Measurements from ENCODE around the gene COL27A1.
A peak's percentile ranks its signal among the peaks of the same experiment; 100 is the strongest.

Gene COL27A1

DNA sequence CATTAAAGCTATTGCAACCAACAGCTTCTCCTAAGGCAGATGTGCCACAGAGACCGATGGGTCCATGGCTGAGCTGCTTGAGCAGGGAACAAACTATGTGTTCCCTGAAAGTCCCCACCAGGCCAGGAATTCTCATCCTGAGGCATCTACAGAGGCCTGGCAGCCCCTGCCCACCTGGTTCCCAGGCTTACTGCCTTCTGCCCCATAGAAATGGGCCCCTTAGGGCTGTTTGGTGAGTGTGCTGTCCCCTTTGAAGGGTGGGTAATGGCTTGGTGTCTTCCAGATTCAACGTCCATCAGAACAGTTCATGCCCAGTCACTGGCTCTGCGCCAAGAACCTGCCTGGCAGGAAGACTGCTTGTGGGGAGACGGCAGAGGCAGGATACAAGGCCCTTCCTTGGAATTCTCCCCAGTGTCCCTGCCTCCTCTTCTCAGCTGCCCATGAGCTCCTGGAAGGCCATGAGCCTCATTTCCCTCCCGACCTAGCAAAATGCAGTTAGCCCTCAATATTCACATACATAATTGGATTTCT, 3.8 kb upstream of the COL27A1 start:
- peaks cover 9% of the 10 kb centered on the region for H3K4me1 ChIP-seq (ENCODE audit: control insufficient read depth, insufficient read depth, low read length, unreplicated experiment)
- H3K4me3 ChIP-seq (ENCODE audit: low read depth, low read length), result no peak overlapping the region
- no peak overlapping the region for H2AFZ ChIP-seq (ENCODE audit: low read length, unreplicated experiment)
- no peaks in the 10 kb centered on the region for H3K36me3 ChIP-seq (ENCODE audit: insufficient read depth, low read length)
- H3K79me2 ChIP-seq (ENCODE audit: control insufficient read depth, insufficient read depth, low read length, unreplicated experiment), result no peaks in the 10 kb centered on the region
- H3K27me3 ChIP-seq (ENCODE audit: insufficient read depth, low read length), result peaks cover 35% of the 10 kb centered on the region
- no peak overlapping the region for H3K27ac ChIP-seq (ENCODE audit: low read depth, low read length)

DNA sequence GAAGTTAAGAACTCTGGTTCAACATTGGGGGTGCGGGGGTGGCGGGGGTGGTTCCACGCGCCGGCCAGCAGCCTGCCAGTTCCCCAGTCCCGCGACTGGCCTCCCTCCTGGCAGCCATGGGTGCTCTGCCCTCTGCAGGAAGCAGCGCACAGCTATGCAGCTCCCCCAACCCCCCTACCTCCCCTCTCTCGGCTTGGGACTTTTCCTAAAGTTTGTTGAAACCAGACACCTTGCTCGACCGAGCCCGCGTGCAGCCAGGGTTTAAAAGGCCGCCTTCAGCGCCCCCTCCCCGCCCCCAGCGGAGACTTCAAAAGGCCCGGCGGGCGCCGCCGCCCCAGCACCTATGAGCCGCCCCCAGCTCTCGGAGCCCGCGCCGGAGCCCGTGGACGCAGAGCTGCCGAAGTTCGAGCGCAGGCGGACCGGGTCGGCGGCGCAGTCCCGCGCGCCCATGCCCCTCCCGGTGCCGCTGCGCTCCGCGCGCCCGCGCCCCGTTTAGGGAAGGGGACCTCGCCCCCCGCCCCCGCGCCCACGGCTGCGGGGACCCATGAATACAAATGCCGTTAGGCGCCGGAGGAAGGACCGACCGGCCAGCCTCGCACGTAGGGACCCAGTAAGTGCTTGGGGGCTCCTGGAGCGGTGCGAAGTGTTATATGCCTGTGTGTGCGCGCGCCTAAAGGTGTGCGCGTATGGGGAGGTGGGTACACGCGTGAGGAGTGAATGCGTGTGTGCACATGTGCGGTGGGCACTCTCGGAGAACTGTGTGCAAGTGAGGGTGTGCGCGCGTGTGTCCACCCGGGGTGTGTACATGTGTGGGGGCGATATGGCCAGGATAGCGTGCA, 1.4 kb upstream of the COL27A1 start:
- H3K4me1 ChIP-seq (ENCODE audit: control insufficient read depth, insufficient read depth, low read length, unreplicated experiment), result peaks cover 12% of the 10 kb centered on the region

DNA sequence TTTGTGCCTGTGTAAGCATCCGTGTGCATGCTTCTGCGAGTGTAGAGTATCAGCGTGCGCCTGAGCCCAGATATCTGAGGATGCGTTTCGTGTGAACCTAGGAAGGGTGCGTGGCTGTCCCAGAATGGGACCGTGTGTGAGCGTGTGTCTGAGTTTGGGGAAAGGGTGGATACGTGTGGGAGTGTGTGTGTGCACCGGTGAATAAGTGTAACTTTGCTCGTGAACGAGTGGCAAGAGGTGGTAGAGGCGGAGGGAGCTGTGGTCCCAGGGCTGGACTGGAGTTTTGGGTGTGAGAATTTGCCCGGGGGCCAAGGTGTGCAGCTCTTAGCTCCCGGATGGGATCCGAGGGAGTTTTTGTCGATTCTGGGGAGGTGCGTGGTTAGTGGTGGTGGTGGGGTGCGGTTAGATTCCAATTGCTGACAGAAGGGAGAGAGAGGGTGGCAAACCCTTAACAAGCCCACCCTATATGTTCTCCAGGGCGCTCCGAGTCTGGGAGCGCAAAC, 686 bp upstream of the COL27A1 start:
- H3K4me1 ChIP-seq (ENCODE audit: control insufficient read depth, insufficient read depth, low read length, unreplicated experiment), result peaks cover 12% of the 10 kb centered on the region
- H3K27ac ChIP-seq (ENCODE audit: low read depth, low read length), result no peak overlapping the region
- peak overlapping the region; percentile 81 for H3K4me3 ChIP-seq (ENCODE audit: low read depth, low read length)
- H3K36me3 ChIP-seq (ENCODE audit: insufficient read depth, low read length), result no peaks in the 10 kb centered on the region
- H3K27me3 ChIP-seq (ENCODE audit: insufficient read depth, low read length), result peaks cover 26% of the 10 kb centered on the region
- no peaks in the 10 kb centered on the region for H3K79me2 ChIP-seq (ENCODE audit: control insufficient read depth, insufficient read depth, low read length, unreplicated experiment)
- H2AFZ ChIP-seq (ENCODE audit: low read length, unreplicated experiment), result no peak overlapping the region

More for the DNA sequence above, 1.4 kb upstream of the COL27A1 start:
- peaks cover 26% of the 10 kb centered on the region for H3K27me3 ChIP-seq (ENCODE audit: insufficient read depth, low read length)
- H3K4me3 ChIP-seq (ENCODE audit: low read depth, low read length), result peak overlapping the region; percentile 62
- no peak overlapping the region for H3K27ac ChIP-seq (ENCODE audit: low read depth, low read length)
- H2AFZ ChIP-seq (ENCODE audit: low read length, unreplicated experiment), result no peak overlapping the region
- H3K36me3 ChIP-seq (ENCODE audit: insufficient read depth, low read length), result no peaks in the 10 kb centered on the region
- H3K79me2 ChIP-seq (ENCODE audit: control insufficient read depth, insufficient read depth, low read length, unreplicated experiment), result no peaks in the 10 kb centered on the region

DNA sequence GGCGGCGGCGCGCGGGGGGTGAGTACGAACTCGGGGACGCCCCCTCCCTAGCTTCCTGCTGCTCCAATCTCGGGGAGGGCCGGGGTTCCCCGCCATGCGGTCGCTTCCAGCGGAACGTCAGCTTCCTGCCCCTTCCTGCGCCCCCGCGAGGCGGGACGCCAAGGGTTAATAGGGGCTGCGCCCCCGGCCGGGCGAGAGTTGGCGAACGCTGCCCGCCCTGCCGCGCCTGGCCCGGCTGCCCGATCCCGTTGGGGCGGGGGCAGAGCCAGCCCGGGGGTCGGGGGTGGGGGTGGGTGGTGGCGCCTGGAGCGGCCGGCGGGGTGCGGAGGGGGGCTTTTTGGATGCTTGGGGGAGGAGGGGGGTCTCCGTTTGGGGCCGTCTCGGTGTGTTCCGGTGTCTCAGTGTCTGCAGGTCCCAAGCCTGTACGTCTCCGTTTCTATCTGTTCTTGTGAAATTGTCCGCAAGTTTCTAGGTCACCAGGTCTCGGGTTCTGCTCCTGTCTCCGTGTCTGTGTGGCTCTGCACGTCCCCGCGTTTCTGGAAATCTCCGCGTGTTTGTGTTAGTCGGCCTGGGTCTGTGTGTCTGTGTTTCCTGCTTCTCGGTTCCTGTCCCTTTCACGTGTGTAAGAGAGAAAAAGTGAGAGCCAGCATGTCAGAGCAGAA, 789 bp downstream of the COL27A1 start:
- peak overlapping the region; percentile 81 for H3K4me3 ChIP-seq (ENCODE audit: low read depth, low read length)

DNA sequence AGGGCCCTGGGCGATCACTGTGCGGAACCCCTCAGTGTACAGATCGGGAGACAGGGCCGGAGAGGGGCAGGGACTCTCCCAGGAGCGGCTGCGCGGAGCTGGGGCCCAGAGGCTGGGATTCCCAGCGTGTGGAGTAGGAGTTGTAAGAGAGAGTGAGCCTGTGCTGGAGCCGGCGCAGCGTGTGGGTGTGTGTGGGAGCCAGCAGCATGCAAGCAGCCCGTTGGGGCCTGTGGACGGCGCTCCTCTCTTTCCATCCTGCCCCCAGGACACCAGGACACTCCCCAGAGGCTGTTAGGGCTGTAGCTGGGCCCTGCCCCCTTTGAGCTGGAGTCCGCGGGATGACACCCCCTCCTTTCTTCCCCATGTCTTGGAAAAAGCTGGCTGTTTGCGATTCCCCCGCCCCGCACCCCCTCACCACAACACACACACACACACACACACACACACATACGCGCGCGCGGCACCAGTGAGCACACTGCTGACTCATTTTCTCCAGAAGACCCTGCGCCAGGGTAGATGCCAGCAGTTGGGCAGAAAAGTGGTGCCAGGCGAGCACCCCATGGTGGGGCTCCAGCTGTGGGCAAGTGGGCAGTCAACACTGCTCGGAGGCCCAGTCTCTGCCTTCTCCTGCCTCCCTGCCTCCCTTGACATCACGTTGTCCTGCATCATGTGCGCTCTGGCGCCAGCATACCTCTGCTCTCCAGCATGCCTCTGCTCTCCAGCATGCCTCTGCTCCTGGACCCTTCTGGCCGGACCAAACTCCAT, 1.5 kb downstream of the COL27A1 start:
- H3K4me3 ChIP-seq (ENCODE audit: low read depth, low read length), result peak overlapping the region; percentile 81
- no peaks in the 10 kb centered on the region for H3K79me2 ChIP-seq (ENCODE audit: control insufficient read depth, insufficient read depth, low read length, unreplicated experiment)
- no peak overlapping the region for H3K27ac ChIP-seq (ENCODE audit: low read depth, low read length)
- H3K27me3 ChIP-seq (ENCODE audit: insufficient read depth, low read length), result peaks cover 26% of the 10 kb centered on the region
- peak overlapping the region; percentile 59 for H2AFZ ChIP-seq (ENCODE audit: low read length, unreplicated experiment)
- H3K4me1 ChIP-seq (ENCODE audit: control insufficient read depth, insufficient read depth, low read length, unreplicated experiment), result peaks cover 12% of the 10 kb centered on the region
- H3K36me3 ChIP-seq (ENCODE audit: insufficient read depth, low read length), result no peaks in the 10 kb centered on the region

More for the DNA sequence above, 789 bp downstream of the COL27A1 start:
- Histone ChIP-seq H3K36me3 (ENCODE audit: insufficient read depth, low read length) (no peaks in the 10 kb centered on the region), H3K27ac (ENCODE audit: low read depth, low read length) (no peak overlapping the region), H3K4me1 (ENCODE audit: control insufficient read depth, insufficient read depth, low read length, unreplicated experiment) (peaks cover 12% of the 10 kb centered on the region), H3K27me3 (ENCODE audit: insufficient read depth, low read length) (peaks cover 26% of the 10 kb centered on the region), H2AFZ (ENCODE audit: low read length, unreplicated experiment) (peak overlapping the region; percentile 59), H3K79me2 (ENCODE audit: control insufficient read depth, insufficient read depth, low read length, unreplicated experiment) (no peaks in the 10 kb centered on the region)

DNA sequence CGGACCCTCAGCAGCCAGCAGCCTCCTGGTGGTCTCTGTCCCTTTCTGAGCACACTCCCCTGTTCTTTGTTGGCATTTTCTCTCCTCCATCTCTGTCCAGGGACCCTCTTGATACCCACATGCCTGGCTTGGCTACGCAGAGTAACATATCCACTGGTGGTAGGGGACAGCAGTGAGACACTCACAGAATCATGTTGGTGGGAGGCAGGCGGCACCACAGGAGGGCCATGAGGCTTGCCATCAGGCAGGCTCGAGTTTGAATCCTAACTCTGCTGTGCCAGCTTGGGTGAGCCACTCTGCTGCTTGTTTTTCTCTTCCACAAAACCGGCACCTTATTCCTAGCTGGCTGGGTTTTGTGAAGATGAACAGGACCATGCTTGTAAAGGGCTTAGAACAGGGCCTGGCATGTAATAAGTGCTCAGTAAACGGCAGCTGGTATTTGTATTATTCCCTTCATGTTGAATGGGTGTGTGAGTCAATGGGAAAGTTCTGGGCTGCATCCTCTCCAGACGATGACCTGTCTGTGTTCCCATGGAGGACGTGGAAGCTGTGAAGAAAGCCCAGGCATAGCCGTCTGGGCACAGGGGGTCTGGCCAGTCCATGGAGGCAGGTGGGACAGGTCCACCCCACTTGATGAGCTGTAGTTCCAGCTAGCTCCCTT, 2.3 kb downstream of the COL27A1 start:
- no peaks in the 10 kb centered on the region for H3K79me2 ChIP-seq (ENCODE audit: control insufficient read depth, insufficient read depth, low read length, unreplicated experiment)
- H3K27me3 ChIP-seq (ENCODE audit: insufficient read depth, low read length), result peaks cover 23% of the 10 kb centered on the region
- no peak overlapping the region for H3K4me3 ChIP-seq (ENCODE audit: low read depth, low read length)
- H3K27ac ChIP-seq (ENCODE audit: low read depth, low read length), result no peak overlapping the region
- peaks cover 12% of the 10 kb centered on the region for H3K4me1 ChIP-seq (ENCODE audit: control insufficient read depth, insufficient read depth, low read length, unreplicated experiment)
- no peaks in the 10 kb centered on the region for H3K36me3 ChIP-seq (ENCODE audit: insufficient read depth, low read length)
- H2AFZ ChIP-seq (ENCODE audit: low read length, unreplicated experiment), result no peak overlapping the region

DNA sequence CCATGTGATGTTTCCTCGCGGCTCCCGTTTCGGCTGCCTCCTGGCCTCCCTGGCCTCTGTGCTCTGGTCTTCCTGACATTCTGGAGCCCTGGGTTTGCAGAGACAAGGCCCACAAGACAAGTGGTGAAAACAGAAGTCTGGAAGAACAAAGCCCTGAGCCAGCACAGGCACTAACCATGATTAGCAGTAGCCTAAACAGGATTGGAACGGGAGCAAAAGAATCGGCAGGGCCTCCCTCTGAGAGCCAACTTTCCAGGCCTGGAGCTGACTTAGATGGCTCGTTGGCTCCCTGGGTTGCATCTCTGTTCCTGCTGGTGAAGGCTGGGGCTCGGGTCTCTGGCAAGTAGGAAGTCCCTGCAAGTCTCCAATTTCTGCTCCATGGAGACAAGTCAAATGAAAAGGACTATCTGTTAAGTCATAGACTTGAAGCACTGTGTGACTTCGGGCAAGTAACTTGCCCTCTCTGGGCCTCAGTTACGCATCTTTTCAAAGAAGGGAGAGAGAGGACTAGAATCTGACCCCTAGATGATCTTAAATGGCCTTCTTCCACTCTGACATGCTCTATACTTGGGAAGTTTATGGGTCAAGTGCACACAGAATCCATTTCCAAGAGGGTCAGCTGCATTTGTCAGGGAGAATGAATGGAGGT, 3.3 kb downstream of the COL27A1 start:
- Histone ChIP-seq H3K27me3 (ENCODE audit: insufficient read depth, low read length) (peaks cover 15% of the 10 kb centered on the region), H3K27ac (ENCODE audit: low read depth, low read length) (no peak overlapping the region), H2AFZ (ENCODE audit: low read length, unreplicated experiment) (no peak overlapping the region), H3K4me3 (ENCODE audit: low read depth, low read length) (no peak overlapping the region), H3K36me3 (ENCODE audit: insufficient read depth, low read length) (no peaks in the 10 kb centered on the region), H3K79me2 (ENCODE audit: control insufficient read depth, insufficient read depth, low read length, unreplicated experiment) (no peaks in the 10 kb centered on the region), H3K4me1 (ENCODE audit: control insufficient read depth, insufficient read depth, low read length, unreplicated experiment) (peaks cover 18% of the 10 kb centered on the region)

DNA sequence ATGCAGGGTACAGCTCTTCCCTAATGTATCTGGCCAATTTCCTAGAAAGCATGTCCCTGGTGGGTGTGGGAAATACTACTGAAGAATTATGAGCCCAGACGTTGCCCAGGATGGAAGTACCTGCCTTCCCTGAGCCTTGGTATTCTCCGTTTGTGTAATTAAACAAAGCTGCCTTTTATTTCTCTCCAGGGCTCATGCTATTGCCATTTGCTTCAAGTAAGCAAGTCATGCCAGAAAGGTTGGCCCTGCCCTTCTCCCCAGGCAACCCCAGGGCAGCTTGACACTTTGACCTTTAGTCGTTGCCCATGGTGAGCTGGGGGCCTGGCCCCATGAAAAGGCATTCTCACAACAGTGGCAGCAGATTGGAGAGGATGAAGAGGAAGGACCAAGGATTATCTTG, 4.4 kb downstream of the COL27A1 start:
- Histone ChIP-seq H3K36me3 (ENCODE audit: insufficient read depth, low read length) (0 out of 2 replicates have a peak, but pooled peaks cover under 1% of the 10 kb centered on the region), H3K4me3 (ENCODE audit: low read depth, low read length) (no peak overlapping the region), H3K27ac (ENCODE audit: low read depth, low read length) (no peak overlapping the region), H3K79me2 (ENCODE audit: control insufficient read depth, insufficient read depth, low read length, unreplicated experiment) (no peaks in the 10 kb centered on the region), H3K27me3 (ENCODE audit: insufficient read depth, low read length) (peaks cover 5% of the 10 kb centered on the region), H3K4me1 (ENCODE audit: control insufficient read depth, insufficient read depth, low read length, unreplicated experiment) (peaks cover 15% of the 10 kb centered on the region), H2AFZ (ENCODE audit: low read length, unreplicated experiment) (no peak overlapping the region)

DNA sequence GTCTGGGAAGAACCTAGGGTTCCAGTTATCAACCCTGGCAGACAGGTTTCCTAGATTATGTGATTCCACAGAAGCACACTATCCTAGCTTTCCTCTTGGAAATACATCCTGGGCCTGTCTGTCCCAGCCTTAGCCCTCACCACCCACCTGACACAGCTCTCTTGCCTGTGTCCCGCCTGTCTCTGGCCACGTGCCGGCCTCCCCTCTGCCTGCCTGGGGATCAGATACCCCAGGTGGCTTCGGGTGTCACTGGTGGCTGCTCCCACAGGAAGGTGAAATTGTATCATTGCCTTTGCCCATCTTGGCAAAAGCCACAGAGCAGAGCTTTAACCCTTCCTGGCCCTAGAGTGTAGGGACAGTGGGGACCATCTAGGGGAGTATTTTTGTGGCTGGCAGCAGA, 6.2 kb downstream of the COL27A1 start:
- Histone ChIP-seq H3K4me1 (ENCODE audit: control insufficient read depth, insufficient read depth, low read length, unreplicated experiment) (peaks cover 18% of the 10 kb centered on the region), H3K27me3 (ENCODE audit: insufficient read depth, low read length) (no peaks in the 10 kb centered on the region), H3K4me3 (ENCODE audit: low read depth, low read length) (no peak overlapping the region), H3K79me2 (ENCODE audit: control insufficient read depth, insufficient read depth, low read length, unreplicated experiment) (no peaks in the 10 kb centered on the region), H2AFZ (ENCODE audit: low read length, unreplicated experiment) (no peak overlapping the region), H3K36me3 (ENCODE audit: insufficient read depth, low read length) (0 out of 2 replicates have a peak, but pooled peaks cover 2% of the 10 kb centered on the region), H3K27ac (ENCODE audit: low read depth, low read length) (no peak overlapping the region)

Measured in ACC112 (cell line).